H54 (cell line): ENCODE data around the gene ENOX1.

Source experiments
- DNase-seq: peaks from one replicate; pipeline ENCODE4 v3.0.0; 2011; ENCODE audit warnings: low spot score, mixed read lengths; ENCODE audit not compliant: insufficient read length
- FAIRE-seq: peaks from 3 replicates; lab custom pipeline; 2011; peaks lifted over from hg19 to GRCh38; lab: Jason Lieb, UNC
- POLR2A ChIP-seq: IDR thresholded peaks from 2 replicates; pipeline ENCODE4 v1.6.1; 2011; ENCODE audit warnings: low read depth, mild to moderate bottlenecking, low read length

ENOX1 gene

GRCh38 chr13:43472339-43472738 is 314.4 kb downstream of the ENOX1 start:
- TF ChIP-seq POLR2A: no peak
- no peak for FAIRE-seq
- DNase-seq: no peak

DNA sequence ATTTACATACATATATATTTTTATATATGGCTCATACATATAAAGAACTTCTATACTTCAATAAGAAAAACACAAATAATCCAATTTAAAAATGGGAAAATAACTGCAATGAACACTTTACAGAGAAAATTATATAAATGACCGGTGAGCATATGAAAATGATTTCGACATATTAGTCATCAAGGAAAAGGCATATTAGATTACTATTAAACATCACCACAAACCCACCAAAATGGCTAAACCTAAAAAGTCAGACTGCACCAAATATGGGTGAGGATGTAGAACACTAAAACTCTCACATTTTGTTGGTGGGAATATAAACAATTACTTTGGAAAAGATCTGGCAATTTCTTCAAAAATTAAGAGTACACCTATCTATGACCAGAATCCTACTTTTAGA is 316.2 kb downstream of the ENOX1 start:
- no peak for TF ChIP-seq POLR2A
- DNase-seq (no peak), FAIRE-seq (no peak)

DNA sequence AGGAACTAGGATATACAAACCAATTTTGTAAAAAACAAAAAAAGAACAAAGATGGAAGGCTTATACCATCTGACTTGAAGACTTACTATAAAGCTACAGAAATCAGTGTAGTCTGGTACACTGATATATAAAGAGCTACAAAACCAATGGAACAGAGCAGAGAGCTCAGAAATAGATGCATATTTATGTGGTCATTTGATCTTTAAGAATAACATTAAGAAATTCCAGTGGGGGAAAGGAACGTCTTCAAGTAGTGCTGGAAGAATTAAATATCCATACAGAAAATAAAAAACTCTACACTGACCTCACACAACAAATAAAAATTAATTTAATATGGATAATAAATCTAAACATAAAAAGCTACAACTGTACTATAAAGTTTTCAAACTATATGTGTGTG is 317.0 kb downstream of the ENOX1 start:
- DNase-seq (no peak), FAIRE-seq (no peak)
- TF ChIP-seq POLR2A: no peak

DNA sequence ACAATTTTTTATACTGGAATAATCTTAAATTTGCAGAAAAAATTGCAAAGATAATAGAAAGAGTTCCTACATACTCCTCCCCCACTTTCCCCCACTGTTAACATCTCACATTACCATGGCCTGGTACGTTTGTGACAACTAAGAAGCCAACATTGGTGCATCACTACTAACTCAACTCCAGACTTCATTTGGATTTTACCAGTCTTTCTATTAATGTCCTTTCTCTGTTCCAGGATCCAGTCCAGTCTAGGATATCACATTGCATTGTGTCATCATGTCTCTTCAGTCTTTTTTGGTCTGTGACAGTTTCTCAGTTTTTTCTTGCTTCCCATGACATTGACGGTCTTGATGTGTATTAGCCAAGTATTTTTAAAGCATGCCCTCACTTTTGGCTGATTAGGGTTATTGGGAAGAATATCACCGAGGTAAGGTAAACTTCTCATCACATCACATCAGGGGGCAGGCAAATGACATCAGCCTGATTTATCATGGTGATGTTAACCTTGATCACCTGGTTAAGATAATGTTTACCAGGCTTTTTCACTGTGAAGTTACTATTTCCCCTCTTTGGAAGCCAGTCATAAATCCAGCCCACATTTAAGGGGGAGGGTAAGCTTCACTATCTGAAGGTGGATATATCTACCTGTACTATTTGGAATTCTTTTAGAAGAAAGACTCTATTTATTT is 322.1 kb downstream of the ENOX1 start:
- TF ChIP-seq POLR2A: no peak
- FAIRE-seq (no peak), DNase-seq (no peak)

- DNase-seq (no peak), FAIRE-seq (no peak)
- TF ChIP-seq POLR2A: no peak
Observed at GRCh38 chr13:43448605-43449336, 338.0 kb downstream of the ENOX1 start.

DNA sequence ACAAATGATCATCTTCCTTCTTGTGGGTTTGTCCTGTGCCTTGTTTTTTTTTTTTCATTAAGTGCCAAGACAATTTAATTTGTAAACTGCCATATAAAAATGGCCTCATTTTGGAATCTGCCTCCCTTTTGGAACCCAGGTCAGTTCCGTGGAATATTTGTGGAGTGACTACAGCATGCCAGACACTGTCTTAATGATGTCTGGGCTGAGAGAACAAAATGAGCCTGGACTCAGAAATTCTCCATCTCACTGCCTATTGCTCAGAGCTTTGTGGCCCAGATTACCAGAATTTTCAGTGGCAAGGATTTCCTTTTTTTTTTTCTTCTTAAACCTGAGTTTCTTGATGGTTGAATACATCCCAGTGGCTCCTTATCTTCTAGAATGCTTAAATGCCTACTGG is 340.6 kb downstream of the ENOX1 start:
- TF ChIP-seq POLR2A: no peak
- no peak for FAIRE-seq
- DNase-seq: no peak

GRCh38 chr13:43445668-43446067 is 341.1 kb downstream of the ENOX1 start:
- no peak for TF ChIP-seq POLR2A
- FAIRE-seq: no peak

GRCh38 chr13:43444081-43444480 is 342.7 kb downstream of the ENOX1 start:
- no peak for FAIRE-seq
- TF ChIP-seq POLR2A: no peak
- no peak for DNase-seq

More at GRCh38 chr13:43445668-43446067, 341.1 kb downstream of the ENOX1 start:
- DNase-seq: no peak

GRCh38 chr13:43441899-43442499 is 344.8 kb downstream of the ENOX1 start:
- TF ChIP-seq POLR2A: no peak
- FAIRE-seq (no peak), DNase-seq (no peak)

GRCh38 chr13:43441464-43441863 is 345.3 kb downstream of the ENOX1 start:
- TF ChIP-seq POLR2A: no peak
- FAIRE-seq (no peak), DNase-seq (no peak)

- FAIRE-seq: no peak
- no peak for DNase-seq
Observed at GRCh38 chr13:43434191-43434590, 352.6 kb downstream of the ENOX1 start.

GRCh38 chr13:43433691-43434141 is 353.1 kb downstream of the ENOX1 start:
- DNase-seq (no peak), FAIRE-seq (no peak)
- no peak for TF ChIP-seq POLR2A

More at GRCh38 chr13:43434191-43434590, 352.6 kb downstream of the ENOX1 start:
- no peak for TF ChIP-seq POLR2A

DNA sequence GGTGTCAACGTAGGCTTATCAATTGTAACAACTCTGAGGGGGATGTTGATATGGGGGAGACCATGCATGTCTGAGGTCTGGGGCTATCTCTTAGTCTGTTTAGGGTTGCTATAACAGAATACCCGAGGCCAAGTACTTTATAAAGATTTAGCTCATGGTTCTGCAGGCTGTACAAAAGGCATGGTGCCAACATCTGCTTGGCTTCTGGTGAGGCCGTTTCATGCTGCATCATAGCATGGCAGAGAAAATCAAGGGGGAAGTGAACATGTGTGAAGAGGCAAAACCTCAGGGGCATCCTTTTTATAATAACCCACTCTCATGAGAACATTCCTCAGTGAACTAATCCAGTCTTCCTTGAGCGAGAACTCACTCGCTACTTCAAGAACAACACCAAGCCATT is 353.8 kb downstream of the ENOX1 start:
- no peak for TF ChIP-seq POLR2A
- no peak for DNase-seq
- no peak for FAIRE-seq

DNA sequence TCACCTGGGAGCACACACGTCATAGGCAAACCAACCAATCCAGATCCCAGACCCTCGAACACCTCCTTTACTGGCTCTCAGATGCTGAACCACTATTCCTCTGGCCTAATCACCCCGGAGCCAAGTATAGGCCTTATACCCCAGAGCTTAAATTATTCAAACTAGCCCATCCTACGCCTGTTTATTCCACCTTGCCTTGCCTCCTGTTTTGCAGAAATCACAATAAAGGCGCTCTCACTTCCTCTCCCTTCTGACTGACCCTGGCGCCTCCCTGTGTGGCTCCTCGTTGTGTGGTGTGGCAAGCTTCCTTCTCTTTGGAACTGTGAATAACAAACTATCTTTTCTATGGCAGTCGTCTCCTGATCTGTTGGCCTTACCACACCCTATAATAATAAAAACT is 354.9 kb downstream of the ENOX1 start:
- TF ChIP-seq POLR2A: no peak
- FAIRE-seq (no peak), DNase-seq (no peak)
